ENCODE results near the gene CD300A.
A peak's percentile ranks its signal among the peaks of the same experiment; 100 is the strongest.

Gene CD300A

DNA sequence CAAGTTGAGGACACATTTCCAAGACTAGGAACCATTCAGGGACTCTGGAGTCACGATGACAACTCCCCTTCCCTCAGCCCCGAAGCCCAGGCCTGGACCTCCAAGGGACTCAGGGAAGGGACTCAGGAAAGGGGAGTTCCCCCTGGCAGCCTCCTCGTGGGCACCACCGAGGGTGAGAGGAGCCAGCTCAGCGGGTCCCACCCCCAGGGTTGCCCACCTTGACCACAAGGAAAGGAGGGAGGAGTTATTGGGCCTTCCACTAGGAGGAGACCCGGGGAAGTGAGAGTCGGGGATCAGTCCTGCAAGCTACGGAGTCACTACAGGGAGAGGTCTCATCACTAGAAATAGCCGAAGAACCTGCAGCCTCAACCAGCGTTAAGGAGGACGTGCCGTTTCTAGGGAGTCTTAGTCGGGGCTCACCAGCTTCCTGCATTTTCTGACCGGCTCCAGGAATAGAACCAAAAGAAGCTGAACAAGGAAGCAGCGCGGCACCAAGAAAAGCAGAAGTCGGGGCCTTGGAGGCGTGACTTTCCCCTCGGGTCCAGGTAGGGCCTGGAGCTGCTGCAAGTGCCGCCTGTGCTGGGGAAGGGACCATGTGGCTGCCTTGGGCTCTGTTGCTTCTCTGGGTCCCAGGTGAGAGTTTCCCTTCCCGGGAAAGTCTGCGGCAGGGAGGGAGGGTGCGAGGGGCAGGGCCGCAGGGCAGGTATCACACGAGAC, at the start of gene CD300A:
TSS of gene CD300A (plus strand) at position 524 of the 717 bp plus-strand sequence. CDS start at position 594, 70 bp downstream.
- DNase-seq (ENCODE audit: low spot score), result peak; percentile 17
- no peaks in the 10 kb centered on the region for H3K9me3 Mint-ChIP-seq
- H3K4me3 Mint-ChIP-seq, result no peak within 1 kb of the TSS
- H3K4me1 Mint-ChIP-seq (ENCODE audit: low read depth), result peaks cover 37% of the 10 kb centered on the region
- peak within 1 kb of the TSS; percentile 90 for H3K27ac Mint-ChIP-seq
- H3K36me3 Mint-ChIP-seq (ENCODE audit: low read depth), result peaks cover 17% of the 10 kb centered on the region
- H3K27me3 Mint-ChIP-seq (ENCODE audit: low read depth), result no peaks in the 10 kb centered on the region

DNA sequence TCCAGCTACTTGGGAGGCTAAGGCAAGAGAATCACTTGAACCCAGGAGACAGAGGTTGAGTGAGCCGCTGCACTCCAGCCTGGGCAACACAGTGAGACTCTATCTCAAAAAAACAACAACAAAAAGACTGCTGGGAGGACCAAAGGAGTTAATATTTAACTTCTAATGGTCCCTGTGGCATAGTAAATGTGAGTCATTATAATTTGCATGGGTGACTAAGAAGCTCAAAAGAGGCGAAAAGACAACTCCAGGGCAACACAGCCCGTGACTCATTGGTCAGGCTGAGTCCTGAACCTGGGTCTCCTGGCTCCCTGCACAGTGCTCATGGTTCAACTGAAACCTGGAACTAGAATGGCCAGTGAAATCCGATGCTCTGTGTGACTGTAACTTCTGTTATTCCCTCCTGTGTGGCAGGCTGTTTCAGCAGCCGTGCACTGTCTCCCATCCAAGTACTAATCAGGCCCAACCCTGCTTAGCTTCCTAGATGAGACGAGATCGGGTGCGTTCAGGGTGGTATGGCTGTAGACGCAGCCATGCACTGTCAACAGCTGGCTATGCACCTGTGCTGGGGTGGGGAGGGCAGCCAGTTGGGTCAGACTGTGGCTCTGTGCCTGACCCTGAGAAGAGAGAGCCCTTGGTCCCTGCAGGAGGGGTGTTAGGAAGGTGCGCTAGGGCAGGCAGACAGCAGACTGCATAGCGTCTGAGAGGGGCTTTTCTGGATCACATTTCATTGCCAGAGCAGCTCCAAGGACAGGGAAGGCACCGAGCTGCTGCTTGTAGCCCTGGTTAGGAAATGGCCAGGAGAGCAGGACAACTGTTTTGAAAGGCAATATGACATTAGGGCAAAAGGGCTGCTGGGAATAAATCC, 49.0 kb upstream of the CD300A start:
- Mint-ChIP-seq H3K27me3 (ENCODE audit: low read depth) (peaks cover 3% of the 10 kb centered on the region), H3K4me1 (ENCODE audit: low read depth) (no peaks in the 10 kb centered on the region), H3K4me3 (no peak overlapping the region), H3K36me3 (ENCODE audit: low read depth) (no peaks in the 10 kb centered on the region), H3K27ac (no peak overlapping the region), H3K9me3 (no peaks in the 10 kb centered on the region)
- peak; percentile 6 for DNase-seq (ENCODE audit: low spot score)

DNA sequence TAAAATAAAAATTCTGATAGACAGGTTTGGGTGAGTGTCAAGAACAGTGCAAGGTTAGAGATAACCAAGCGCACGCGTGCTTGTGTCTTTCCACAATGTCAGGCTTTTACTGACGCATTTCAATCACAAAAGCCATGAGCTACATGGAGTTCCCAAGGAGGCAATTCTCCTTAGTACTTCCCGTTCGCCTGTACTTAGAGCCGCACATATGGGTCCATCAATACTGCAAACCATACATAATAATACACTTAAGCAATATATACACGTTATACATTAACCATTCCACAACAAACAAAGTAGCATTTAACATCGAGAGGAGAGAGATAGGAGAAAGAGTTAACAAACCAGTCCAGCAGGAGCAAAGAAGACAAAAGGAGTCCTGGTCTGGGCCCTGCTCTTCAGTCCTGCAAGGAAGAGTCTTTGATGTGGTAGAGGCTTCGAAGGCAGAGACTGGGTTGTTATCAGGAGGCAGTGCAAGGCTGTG, 46.5 kb upstream of the CD300A start:
- Mint-ChIP-seq H3K27me3 (ENCODE audit: low read depth) (peaks cover 3% of the 10 kb centered on the region), H3K36me3 (ENCODE audit: low read depth) (no peaks in the 10 kb centered on the region), H3K9me3 (no peaks in the 10 kb centered on the region), H3K4me3 (no peak overlapping the region), H3K27ac (no peak overlapping the region), H3K4me1 (ENCODE audit: low read depth) (no peaks in the 10 kb centered on the region)
- no peak for DNase-seq (ENCODE audit: low spot score)

DNA sequence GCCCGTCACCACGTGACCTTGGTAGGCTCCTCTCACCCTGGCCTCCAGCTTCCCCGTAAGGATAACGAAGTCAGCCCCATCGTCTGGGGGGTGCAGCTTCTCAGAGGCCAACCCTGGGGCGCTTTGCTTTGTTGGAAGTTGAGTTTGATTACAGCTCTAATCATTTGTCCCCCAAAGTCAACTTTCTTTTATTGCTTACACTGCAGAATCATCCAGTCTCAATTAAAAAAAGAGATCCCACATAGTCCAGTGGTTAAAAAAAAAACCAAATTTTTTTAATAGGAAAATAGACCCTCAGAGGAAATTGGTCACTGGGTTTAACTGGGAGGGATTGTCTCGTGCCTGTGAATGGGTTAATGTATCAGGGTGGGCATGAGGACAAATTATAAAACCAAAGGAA, 42.3 kb upstream of the CD300A start:
- H3K4me1 Mint-ChIP-seq (ENCODE audit: low read depth), result no peaks in the 10 kb centered on the region
- no peak overlapping the region for H3K4me3 Mint-ChIP-seq
- H3K27me3 Mint-ChIP-seq (ENCODE audit: low read depth), result peaks cover 18% of the 10 kb centered on the region

DNA sequence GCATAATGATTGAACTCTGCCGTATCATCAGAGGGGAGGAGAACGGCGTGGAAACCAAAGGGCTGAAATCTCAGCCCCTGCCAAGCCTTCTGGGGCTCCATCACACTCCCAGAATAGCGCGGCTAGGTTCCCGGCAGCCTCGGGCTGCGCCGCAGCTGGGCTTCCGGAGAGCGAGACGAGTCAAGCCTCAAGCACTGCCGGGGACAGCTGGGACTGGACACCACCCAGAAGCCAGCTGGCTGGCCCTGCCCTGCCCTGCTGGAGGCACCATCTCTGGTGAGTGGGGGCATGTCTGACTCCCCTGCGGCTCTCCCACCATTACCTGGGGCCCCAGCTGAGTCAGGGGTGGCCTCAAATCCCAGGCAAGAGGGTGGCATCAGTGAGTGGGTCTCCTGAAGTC, 41.8 kb upstream of the CD300A start:
- Mint-ChIP-seq H3K4me3 (no peak overlapping the region), H3K27ac (no peak overlapping the region)

More for the DNA sequence above, 42.3 kb upstream of the CD300A start:
- H3K36me3 Mint-ChIP-seq (ENCODE audit: low read depth), result no peaks in the 10 kb centered on the region
- H3K9me3 Mint-ChIP-seq, result no peaks in the 10 kb centered on the region
- H3K27ac Mint-ChIP-seq, result no peak overlapping the region
- DNase-seq (ENCODE audit: low spot score), result no peak

DNA sequence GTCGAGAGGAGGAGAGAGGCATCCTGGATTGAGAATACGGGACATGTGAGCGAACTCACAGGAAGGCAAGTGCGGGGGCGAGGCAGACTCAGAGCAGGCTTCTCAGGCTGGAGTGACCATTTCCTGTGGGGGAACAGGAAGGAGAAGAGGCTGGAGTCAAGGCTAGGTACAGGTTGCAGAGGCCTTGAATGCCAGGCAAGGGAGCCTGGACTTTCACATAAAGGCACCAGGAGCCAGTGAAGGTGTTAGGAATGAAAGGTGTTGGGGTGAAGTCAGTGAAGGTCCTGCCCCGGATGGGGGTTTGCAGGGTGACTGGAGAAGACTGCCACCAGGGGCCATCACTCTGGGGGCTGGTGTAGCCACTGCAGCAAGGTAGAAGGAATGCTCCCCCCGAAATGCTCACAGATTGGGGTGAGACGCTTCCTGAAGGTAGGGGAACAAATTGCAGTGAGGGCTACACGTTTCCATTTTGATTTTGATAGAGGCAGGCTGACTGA, 39.8 kb upstream of the CD300A start:
- Mint-ChIP-seq H3K36me3 (ENCODE audit: low read depth) (no peaks in the 10 kb centered on the region), H3K27me3 (ENCODE audit: low read depth) (peaks cover 36% of the 10 kb centered on the region), H3K27ac (no peak overlapping the region), H3K4me3 (no peak overlapping the region), H3K9me3 (no peaks in the 10 kb centered on the region), H3K4me1 (ENCODE audit: low read depth) (peaks cover 4% of the 10 kb centered on the region)
- DNase-seq (ENCODE audit: low spot score), result no peak

More for the DNA sequence above, 41.8 kb upstream of the CD300A start:
- Mint-ChIP-seq H3K36me3 (ENCODE audit: low read depth) (no peaks in the 10 kb centered on the region), H3K4me1 (ENCODE audit: low read depth) (no peaks in the 10 kb centered on the region), H3K9me3 (no peaks in the 10 kb centered on the region), H3K27me3 (ENCODE audit: low read depth) (peaks cover 21% of the 10 kb centered on the region)
- no peak for DNase-seq (ENCODE audit: low spot score)

DNA sequence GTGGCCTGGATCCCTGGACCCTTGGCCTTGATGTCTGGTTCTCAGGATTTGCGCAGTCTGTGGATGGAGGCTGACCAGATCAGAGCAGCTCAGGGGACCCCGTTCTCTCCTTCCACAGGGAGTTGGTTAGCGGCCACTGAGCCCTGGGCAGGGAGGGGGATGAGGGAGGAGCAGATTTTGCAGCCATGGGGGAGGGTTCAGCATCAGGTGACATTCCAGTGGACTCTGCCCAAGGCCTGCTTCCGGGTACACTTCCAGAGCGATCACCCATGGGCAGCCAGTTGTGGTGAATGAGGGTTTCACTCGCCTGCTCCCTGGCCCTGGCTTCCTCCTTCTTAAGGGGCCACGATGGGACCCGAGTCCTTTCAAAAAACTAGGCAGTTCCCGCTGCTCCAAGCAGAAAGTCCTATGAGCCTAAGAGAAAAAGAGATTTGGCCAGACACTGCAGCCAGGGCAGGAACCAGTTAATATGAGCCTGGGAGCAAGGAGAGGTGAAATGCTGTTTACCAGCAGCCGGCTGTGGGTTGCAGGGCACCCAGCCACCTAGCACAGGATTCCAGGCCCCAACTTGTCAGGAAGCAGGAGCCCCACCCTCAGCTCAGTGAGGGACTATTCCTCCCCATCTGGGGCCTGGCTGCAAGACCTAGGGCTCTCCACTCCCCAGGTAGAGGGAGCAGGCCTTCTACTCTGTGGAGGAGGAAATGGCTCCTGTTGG, 39.2 kb upstream of the CD300A start:
- no peaks in the 10 kb centered on the region for H3K36me3 Mint-ChIP-seq (ENCODE audit: low read depth)
- H3K27me3 Mint-ChIP-seq (ENCODE audit: low read depth), result peaks cover 41% of the 10 kb centered on the region
- H3K4me3 Mint-ChIP-seq, result no peak overlapping the region
- DNase-seq (ENCODE audit: low spot score), result no peak
- no peaks in the 10 kb centered on the region for H3K9me3 Mint-ChIP-seq
- H3K27ac Mint-ChIP-seq, result no peak overlapping the region
- peaks cover 8% of the 10 kb centered on the region for H3K4me1 Mint-ChIP-seq (ENCODE audit: low read depth)

DNA sequence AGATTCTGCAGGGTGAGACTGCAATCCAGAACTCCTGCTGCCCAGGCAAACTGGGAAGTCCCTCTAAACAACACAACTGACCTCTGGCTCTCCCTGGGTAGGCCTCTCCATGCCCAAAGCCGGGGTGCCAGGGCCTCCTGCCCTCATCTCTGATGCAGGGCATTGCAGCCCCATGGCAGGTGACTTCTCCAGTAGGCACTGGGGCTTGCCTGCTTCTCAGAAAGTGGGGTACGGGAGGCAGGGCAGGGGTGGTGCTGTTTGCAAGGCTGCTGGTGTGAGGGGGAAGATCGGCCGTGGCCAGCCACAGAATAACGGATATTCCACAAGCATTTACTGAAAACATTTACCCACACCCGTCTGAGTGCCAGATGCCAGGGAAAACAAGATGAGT, 38.7 kb upstream of the CD300A start:
- H3K36me3 Mint-ChIP-seq (ENCODE audit: low read depth), result no peaks in the 10 kb centered on the region
- peaks cover 8% of the 10 kb centered on the region for H3K4me1 Mint-ChIP-seq (ENCODE audit: low read depth)
- H3K4me3 Mint-ChIP-seq, result no peak overlapping the region
- no peaks in the 10 kb centered on the region for H3K9me3 Mint-ChIP-seq
- DNase-seq (ENCODE audit: low spot score), result no peak
- H3K27ac Mint-ChIP-seq, result no peak overlapping the region
- peaks cover 42% of the 10 kb centered on the region for H3K27me3 Mint-ChIP-seq (ENCODE audit: low read depth)

DNA sequence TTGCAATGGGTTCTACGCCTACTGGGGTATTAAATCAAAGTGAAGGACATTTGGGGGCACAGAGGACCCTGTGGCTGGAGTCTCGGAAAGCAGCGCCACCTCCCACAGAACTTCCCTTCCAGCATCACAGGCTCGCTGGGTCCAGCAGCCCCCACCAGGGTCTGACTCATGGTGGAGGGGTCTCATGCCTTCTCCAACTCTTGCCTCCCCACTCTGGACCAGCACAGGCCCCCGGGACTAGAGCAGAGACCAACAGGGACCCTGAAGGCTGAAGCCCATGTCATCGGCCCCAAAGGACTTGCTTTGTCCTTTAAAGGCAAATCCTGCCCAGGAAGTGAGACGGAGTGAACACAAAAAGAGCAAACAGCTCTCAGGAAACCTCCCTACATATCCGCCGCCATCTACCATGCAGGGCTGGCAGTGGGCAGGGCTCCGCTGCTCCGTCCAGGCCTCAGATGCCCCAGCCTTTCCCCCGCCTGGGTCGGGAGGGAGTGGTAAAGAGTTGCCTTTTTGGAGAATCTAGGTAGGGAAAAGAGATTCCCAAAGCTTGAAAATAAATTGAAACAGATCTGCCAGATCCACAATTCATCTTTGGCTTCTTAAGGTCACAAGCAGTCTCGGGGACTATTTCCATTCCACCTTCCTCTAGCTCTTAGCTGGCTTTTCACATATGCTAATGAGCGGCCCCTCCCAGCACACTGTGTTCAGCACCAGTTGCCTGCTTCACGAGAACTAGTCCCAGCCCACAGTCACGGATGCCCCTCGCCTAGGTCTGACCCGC, 36.6 kb upstream of the CD300A start:
- Mint-ChIP-seq H3K4me1 (ENCODE audit: low read depth) (peaks cover 8% of the 10 kb centered on the region), H3K9me3 (no peaks in the 10 kb centered on the region), H3K27me3 (ENCODE audit: low read depth) (peaks cover 54% of the 10 kb centered on the region), H3K4me3 (no peak overlapping the region), H3K36me3 (ENCODE audit: low read depth) (no peaks in the 10 kb centered on the region), H3K27ac (no peak overlapping the region)
- no peak for DNase-seq (ENCODE audit: low spot score)

DNA sequence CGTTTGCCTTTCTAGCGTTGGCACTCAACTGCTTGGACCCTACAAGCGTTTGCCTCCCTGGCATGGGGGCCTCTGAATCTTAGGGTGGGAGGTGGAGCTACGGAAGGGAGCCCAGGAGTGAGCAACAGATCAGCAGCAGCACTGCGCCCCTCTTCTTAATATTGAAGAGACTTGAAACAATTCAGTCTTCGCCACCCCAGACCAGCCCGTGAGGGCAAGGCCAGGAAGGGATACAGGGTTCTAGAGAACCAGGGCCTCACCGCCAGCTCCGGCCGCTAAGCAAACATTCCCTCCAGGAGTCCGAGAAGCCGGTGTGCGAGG, 36.1 kb upstream of the CD300A start:
- no peak overlapping the region for H3K27ac Mint-ChIP-seq
- H3K36me3 Mint-ChIP-seq (ENCODE audit: low read depth), result no peaks in the 10 kb centered on the region
- peak overlapping the region; percentile 21 for H3K4me3 Mint-ChIP-seq
- DNase-seq (ENCODE audit: low spot score), result no peak
- peaks cover 8% of the 10 kb centered on the region for H3K4me1 Mint-ChIP-seq (ENCODE audit: low read depth)
- H3K27me3 Mint-ChIP-seq (ENCODE audit: low read depth), result peaks cover 55% of the 10 kb centered on the region
- no peaks in the 10 kb centered on the region for H3K9me3 Mint-ChIP-seq

DNA sequence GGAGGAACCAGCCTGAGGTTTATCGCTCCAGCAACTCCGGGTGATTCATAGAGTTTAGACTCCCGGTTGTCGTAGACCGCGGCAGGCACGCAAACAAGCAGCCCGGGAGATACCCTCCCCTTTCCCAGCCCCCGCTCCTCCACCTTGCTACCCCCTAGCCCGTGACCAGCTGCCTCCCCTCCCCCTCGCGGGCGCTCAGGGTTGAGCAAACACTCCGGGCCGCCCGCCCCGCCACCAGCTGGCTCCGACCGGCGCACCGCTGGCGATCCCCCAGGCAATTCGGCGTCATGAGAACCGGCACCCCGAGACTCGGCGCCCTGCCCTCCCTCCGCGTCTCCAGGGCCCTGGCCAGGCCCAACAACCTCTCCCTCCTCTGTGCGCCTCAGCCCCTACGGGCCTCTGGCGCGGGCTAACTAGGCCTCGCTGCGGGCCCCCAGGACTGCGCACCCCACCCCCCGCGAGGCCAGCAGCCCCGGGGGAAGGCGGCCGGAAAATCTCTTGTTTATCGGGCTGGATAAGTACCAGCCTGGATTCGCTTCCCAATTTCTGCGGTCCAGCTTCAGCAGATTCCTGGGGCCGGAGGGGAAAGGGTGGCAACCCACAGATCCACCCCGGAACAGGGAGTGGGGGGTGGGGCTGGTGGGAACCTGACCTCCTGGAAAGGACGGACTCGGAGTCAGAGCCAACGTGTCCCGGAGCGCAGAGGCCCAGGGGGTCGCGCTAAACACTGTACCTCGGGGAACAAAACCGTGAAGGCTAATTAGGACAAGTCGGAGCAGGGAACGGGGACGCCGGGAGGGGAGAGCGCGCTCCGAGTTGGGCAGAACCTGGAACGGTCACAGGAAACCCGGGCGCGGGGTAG, 35.5 kb upstream of the CD300A start:
- no peaks in the 10 kb centered on the region for H3K9me3 Mint-ChIP-seq
- peak overlapping the region; percentile 65 for H3K4me3 Mint-ChIP-seq
- peak; percentile 24 for DNase-seq (ENCODE audit: low spot score)
- H3K27ac Mint-ChIP-seq, result no peak overlapping the region
- H3K27me3 Mint-ChIP-seq (ENCODE audit: low read depth), result peaks cover 61% of the 10 kb centered on the region
- H3K4me1 Mint-ChIP-seq (ENCODE audit: low read depth), result peaks cover 8% of the 10 kb centered on the region
- H3K36me3 Mint-ChIP-seq (ENCODE audit: low read depth), result no peaks in the 10 kb centered on the region

DNA sequence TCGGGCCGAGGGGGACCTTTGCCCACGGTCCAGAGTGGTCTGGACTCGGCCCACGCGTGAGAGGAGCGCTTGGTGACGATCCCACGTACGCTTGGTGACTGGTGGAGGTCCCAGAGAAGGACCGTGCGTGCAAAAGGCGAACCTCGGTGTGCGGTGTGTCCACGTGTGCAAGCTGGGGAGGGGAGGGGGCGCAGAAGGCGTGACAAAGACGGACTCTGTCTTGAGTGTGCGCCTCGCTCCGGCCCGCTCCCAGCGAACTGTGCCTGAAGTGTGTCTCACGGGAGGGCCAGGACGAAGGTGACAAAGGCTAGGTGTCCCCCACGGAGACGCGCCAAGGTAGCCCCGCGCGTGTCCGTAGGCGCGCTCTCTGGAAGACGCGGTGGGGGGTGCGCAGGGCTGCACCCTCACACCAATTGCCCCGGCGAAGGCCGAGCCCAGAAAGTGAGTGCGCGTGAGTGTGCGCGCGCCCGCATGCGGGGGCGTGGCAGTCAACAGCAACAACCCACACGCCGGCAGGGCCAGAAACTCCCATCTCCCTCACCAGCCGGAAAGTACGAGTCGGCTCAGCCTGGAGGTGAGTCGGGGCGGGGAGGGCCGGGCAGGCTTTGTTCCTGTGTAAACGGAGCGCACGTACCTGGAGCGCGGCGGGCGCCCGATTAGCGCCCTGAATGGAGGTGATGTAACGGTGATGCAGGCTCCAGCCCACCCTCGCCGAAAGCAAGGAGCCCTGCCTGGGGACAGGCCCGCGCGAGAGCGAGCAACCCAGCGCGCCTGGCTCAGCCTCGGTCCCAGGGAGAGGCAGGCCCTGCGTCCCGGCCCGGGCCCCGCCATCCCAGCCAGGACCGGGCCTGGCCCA, 34.6 kb upstream of the CD300A start, which contains the start of gene GPRC5C:
TSS of gene GPRC5C (plus strand) at position 521 of the 856 bp plus-strand sequence. CDS start 7,689 bp downstream, outside the sequence.
- Mint-ChIP-seq H3K27me3 (ENCODE audit: low read depth) (peaks cover 60% of the 10 kb centered on the region), H3K4me3 (peak within 1 kb of the TSS; percentile 65), H3K27ac (no peak within 1 kb of the TSS)

More for the DNA sequence above, 34.6 kb upstream of the CD300A start, which contains the start of gene GPRC5C:
- Mint-ChIP-seq H3K36me3 (ENCODE audit: low read depth) (no peaks in the 10 kb centered on the region), H3K4me1 (ENCODE audit: low read depth) (peaks cover 8% of the 10 kb centered on the region), H3K9me3 (no peaks in the 10 kb centered on the region)
- peak; percentile 65 for DNase-seq (ENCODE audit: low spot score)
